ENCODE measurements around the gene C4B. TPM values are rescaled to one million over a fixed set of nuclear protein-coding genes. Genes with fewer than 3 reads are reported as not detected.
"Not testable (repeated sequence)": the region's sequence is repeated elsewhere in the genome, so short reads cannot be mapped to it uniquely, and the experiment has no call there.

The C4B gene
- total and polyA plus RNA-seq, 2 donors (not counting 3 experiments of a cell fraction or from before 2014, with no cell fraction given) = 4.4 to 6.3 TPM

- H3K4me1 ChIP-seq (ENCODE audit: control insufficient read depth, extremely low read depth, insufficient read depth, low read length); H3K27me3 ChIP-seq (ENCODE audit: control insufficient read depth in 2 of 2, insufficient read depth in 2 of 2, low read length in 2 of 2); H4K20me1 ChIP-seq (replicated peaks; ENCODE audit: control insufficient read depth, extremely low read depth, insufficient read depth, low read length); H3K79me2 ChIP-seq (ENCODE audit: control insufficient read depth, insufficient read depth, low read length); BruUV-seq (replicated peaks); dilution Hi-C loops (cut with MboI; ENCODE audit: extremely low pct_ligation_motif_present, low sequenced_read_pairs); H3K4me3 ChIP-seq (replicated peaks in 1 of 3; ENCODE audit: insufficient read depth in 1 of 3, low read depth in 1 of 3, low read length in 3 of 3); CTCF ChIA-PET; DNase-seq (ENCODE audit: low read depth, low spot score); H3K9ac ChIP-seq (replicated peaks; ENCODE audit: extremely low read depth, insufficient read depth, low read length); H3K9me1 ChIP-seq (replicated peaks; ENCODE audit: control insufficient read depth, extremely low read depth, insufficient read depth, low read length); FAIRE-seq; H3K36me3 ChIP-seq (ENCODE audit: control insufficient read depth in 2 of 2, extremely low read depth in 1 of 2, insufficient read depth in 2 of 2, low read length in 2 of 2); intact Hi-C loops (cut with micrococcal nuclease); H2AFZ ChIP-seq (ENCODE audit: low read depth, low read length); H3K9me3 ChIP-seq (replicated peaks; ENCODE audit: control insufficient read depth, insufficient read depth, low read length); H3K27ac ChIP-seq (ENCODE audit: insufficient read depth, low read depth, low read length); H3K4me2 ChIP-seq (ENCODE audit: insufficient read depth, low read length); POLR2A ChIA-PET: not testable (repeated sequence)
These were observed 41.2 kb downstream of the C4B start for GRCh38 chr6:32055756-32056155.

GRCh38 chr6:32056254-32056653 is 41.7 kb downstream of the C4B start:
- Histone ChIP-seq H4K20me1 (replicated peaks; ENCODE audit: control insufficient read depth, extremely low read depth, insufficient read depth, low read length) (no peaks in the 10 kb centered on the region), H3K4me1 (ENCODE audit: control insufficient read depth, extremely low read depth, insufficient read depth, low read length) (peaks cover 9% of the 10 kb centered on the region), H3K9me1 (replicated peaks; ENCODE audit: control insufficient read depth, extremely low read depth, insufficient read depth, low read length) (no peaks in the 10 kb centered on the region), H3K9me3 (replicated peaks; ENCODE audit: control insufficient read depth, insufficient read depth, low read length) (no peaks in the 10 kb centered on the region), H3K27ac (ENCODE audit: insufficient read depth, low read depth, low read length) (no peak overlapping the region), H3K79me2 (ENCODE audit: control insufficient read depth, insufficient read depth, low read length) (no peaks in the 10 kb centered on the region), H3K4me2 (ENCODE audit: insufficient read depth, low read length) (no peak overlapping the region), H2AFZ (ENCODE audit: low read depth, low read length) (no peak overlapping the region), H3K9ac (replicated peaks; ENCODE audit: extremely low read depth, insufficient read depth, low read length) (no peak overlapping the region), H3K36me3 (ENCODE audit: control insufficient read depth in 2 of 2, extremely low read depth in 1 of 2, insufficient read depth in 2 of 2, low read length in 2 of 2) (no peaks in the 10 kb centered on the region), H3K4me3 (replicated peaks in 1 of 3; ENCODE audit: insufficient read depth in 1 of 3, low read depth in 1 of 3, low read length in 3 of 3) (no peak overlapping the region), H3K27me3 (ENCODE audit: control insufficient read depth in 2 of 2, insufficient read depth in 2 of 2, low read length in 2 of 2) (no peaks in the 10 kb centered on the region)
- dilution Hi-C loops (cut with MboI; ENCODE audit: extremely low pct_ligation_motif_present, low sequenced_read_pairs) = no loop called here
- CTCF ChIA-PET = no interaction called here
- BruUV-seq (replicated peaks) = no TSS peak
- FAIRE-seq (no peak), DNase-seq (ENCODE audit: low read depth, low spot score) (no peak)
- POLR2A ChIA-PET = no interaction called here
- TF ChIP-seq JUN (IDR thresholded peaks at IDR 0.05; ENCODE audit: borderline replicate concordance, insufficient read depth, insufficient read length, low read depth) = no peak
- no peak for TF ChIP-seq CTCF (IDR thresholded peaks at IDR 0.05; ENCODE audit: extremely low read depth in 1 of 2, insufficient read depth in 1 of 2, low read depth in 1 of 2, low read length in 2 of 2)
- no peak for TF ChIP-seq FOS (IDR thresholded peaks at IDR 0.05; ENCODE audit: borderline replicate concordance, insufficient read depth, low read length)
- intact Hi-C loops (cut with micrococcal nuclease) = no loop called here
